Uterus (tissue), 4 donors: Measurements from ENCODE around the gene MMP7. TPM values are rescaled to one million over a fixed set of nuclear protein-coding genes. Genes with fewer than 3 reads are reported as not detected.

Source experiments
- DNase-seq, 2 donors: peaks; one replicate each; pipeline ENCODE4 v3.0.0-alpha.2; 2019 to 2020
- H3K27ac ChIP-seq, 2 donors: fragments of 200-600 bp; sonication (generic); 1 replicate in 1 of 2; 2 replicates in 1 of 2; pipeline ENCODE4 v1.5.1; 2016 to 2018
- H3K27me3 ChIP-seq, 2 donors: fragments of 200-600 bp; sonication (generic); one replicate each; pipeline ENCODE4 v1.5.1; 2018 to 2019; ENCODE audit warnings: control low read depth in 1 of 2
- H3K36me3 ChIP-seq, 2 donors: fragments of 200-600 bp; sonication (generic); one replicate each; pipeline ENCODE4 v1.5.1; 2019; ENCODE audit warnings: control low read depth in 1 of 2
- H3K4me1 ChIP-seq, 2 donors: fragments of 200-600 bp; sonication (generic); one replicate each; pipeline ENCODE4 v1.5.1; 2018 to 2019; ENCODE audit warnings: control low read depth in 1 of 2
- H3K4me3 ChIP-seq, 2 donors: fragments of 200-600 bp; sonication (generic); 1 replicate in 1 of 2; 2 replicates in 1 of 2; pipeline ENCODE4 v1.5.1; 2018 to 2019; ENCODE audit warnings: mild to moderate bottlenecking in 1 of 2
- H3K9me3 ChIP-seq, 2 donors: fragments of 200-600 bp; sonication (generic); one replicate each; pipeline ENCODE4 v1.5.1; 2019; ENCODE audit warnings: control low read depth in 1 of 2
- POLR2A ChIP-seq, 2 donors: fragments of 450-650 bp; IDR thresholded peaks; one replicate each; pipeline ENCODE4 v1.6.1; 2016; ENCODE audit warnings: antibody characterized with exemption in 2 of 2, mild to moderate bottlenecking in 1 of 2, moderate library complexity in 1 of 2
- intact Hi-C: fragments of 100-400 bp; cut with DNase I; formaldehyde crosslinking; loops from one replicate; pipeline ENCODE4 v1.15.1; 2023; ENCODE audit warnings: low total_unique reads
- total RNA-seq, 4 donors: library from RNA; depleted of rRNA in 3 of 4; stranded (reverse); fragments of >200 nt in 3 of 4; gene quantifications; one replicate each; pipeline versions ENCODE4 v1.1.0 to v1.2.4, GENCODE V29; 2014 to 2023
- TF ChIP-seq, protein P1 (sequence below), 4 experiments: fragments of 200-600 bp in 2 of 4; fragments of 450-650 bp in 2 of 4; sonication (generic) in 2 of 4; IDR thresholded peaks; one replicate each; pipeline ENCODE4 v1.5.1; 2016 to 2019; ENCODE audit warnings: antibody characterized with exemption in 4 of 4, mild to moderate bottlenecking in 2 of 4, moderate library complexity in 1 of 4
- donor health status: DM: yes; HTN: yes; CAD: no.

Gene MMP7
- total RNA-seq, 4 donors from 2014 or later, result 7.2 to 40.5 (median 14.6) TPM

DNA sequence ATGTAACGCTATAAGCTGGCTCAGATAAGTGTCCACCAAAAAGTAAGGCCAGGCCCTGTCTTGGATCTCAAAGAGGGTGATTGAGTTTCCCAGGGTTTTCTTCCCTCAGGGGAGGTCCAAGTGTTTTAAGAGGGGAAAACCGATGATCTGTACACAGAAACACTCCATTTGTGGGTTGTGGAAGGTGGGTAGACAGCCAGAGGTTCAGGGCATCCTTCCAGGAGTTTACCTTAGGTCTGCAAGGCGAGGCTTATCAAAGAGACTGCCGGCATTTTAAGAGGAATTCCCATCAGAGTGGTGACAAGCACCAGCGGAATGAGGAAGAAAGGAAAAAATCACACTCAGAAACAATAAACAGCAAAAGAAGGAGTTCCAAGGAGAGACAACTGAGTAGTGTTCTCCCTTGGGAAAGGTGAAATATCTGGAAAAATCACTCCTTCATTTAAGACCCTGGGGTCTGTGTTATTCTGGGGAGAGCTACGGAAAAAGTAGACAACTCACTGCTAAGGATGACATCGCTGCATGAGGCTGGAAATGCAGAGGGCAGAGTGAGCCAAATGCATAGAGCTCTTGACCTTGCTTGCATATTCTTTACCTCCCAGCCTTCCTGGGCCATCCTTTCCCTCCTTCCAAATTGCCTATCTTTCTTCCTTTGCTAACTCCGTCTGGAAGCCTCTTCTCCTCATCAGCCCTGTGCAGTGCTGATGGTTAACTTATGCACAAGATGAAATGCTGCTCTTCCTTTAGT lies 22.1 kb upstream of the MMP7 start:
- no peaks in the 10 kb centered on the region for H3K27me3 ChIP-seq
- no peak for DNase-seq
- intact Hi-C loops, result no loop called here
- no peaks in the 10 kb centered on the region for H3K9me3 ChIP-seq
- no peak overlapping the region for H3K4me3 ChIP-seq
- no peaks in the 10 kb centered on the region for H3K4me1 ChIP-seq
- H3K36me3 ChIP-seq, result no peaks in the 10 kb centered on the region
- TF ChIP-seq, protein P1, sequence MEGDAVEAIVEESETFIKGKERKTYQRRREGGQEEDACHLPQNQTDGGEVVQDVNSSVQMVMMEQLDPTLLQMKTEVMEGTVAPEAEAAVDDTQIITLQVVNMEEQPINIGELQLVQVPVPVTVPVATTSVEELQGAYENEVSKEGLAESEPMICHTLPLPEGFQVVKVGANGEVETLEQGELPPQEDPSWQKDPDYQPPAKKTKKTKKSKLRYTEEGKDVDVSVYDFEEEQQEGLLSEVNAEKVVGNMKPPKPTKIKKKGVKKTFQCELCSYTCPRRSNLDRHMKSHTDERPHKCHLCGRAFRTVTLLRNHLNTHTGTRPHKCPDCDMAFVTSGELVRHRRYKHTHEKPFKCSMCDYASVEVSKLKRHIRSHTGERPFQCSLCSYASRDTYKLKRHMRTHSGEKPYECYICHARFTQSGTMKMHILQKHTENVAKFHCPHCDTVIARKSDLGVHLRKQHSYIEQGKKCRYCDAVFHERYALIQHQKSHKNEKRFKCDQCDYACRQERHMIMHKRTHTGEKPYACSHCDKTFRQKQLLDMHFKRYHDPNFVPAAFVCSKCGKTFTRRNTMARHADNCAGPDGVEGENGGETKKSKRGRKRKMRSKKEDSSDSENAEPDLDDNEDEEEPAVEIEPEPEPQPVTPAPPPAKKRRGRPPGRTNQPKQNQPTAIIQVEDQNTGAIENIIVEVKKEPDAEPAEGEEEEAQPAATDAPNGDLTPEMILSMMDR (IDR thresholded peaks at IDR 0.05), result no peak
- no peak for TF ChIP-seq POLR2A (IDR thresholded peaks at IDR 0.05)
- no peak overlapping the region for H3K27ac ChIP-seq

- TF ChIP-seq, protein P1 (IDR thresholded peaks at IDR 0.05), result no peak
- TF ChIP-seq POLR2A (IDR thresholded peaks at IDR 0.05), result no peak
- intact Hi-C loops, result no loop called here
Measured at GRCh38 chr11:102552020-102552419, 21.5 kb upstream of the MMP7 start.

GRCh38 chr11:102551169-102551781 lies 20.7 kb upstream of the MMP7 start:
- intact Hi-C loops, result no loop called here
- H3K27ac ChIP-seq, result no peak overlapping the region
- no peak overlapping the region for H3K4me3 ChIP-seq
- no peaks in the 10 kb centered on the region for H3K27me3 ChIP-seq
- H3K4me1 ChIP-seq, result no peaks in the 10 kb centered on the region
- no peaks in the 10 kb centered on the region for H3K9me3 ChIP-seq
- no peak for DNase-seq
- TF ChIP-seq, protein P1 (IDR thresholded peaks at IDR 0.05), result no peak
- TF ChIP-seq POLR2A (IDR thresholded peaks at IDR 0.05), result no peak
- no peaks in the 10 kb centered on the region for H3K36me3 ChIP-seq

More at GRCh38 chr11:102552020-102552419, 21.5 kb upstream of the MMP7 start:
- H3K27me3 ChIP-seq, result no peaks in the 10 kb centered on the region
- no peaks in the 10 kb centered on the region for H3K36me3 ChIP-seq
- no peaks in the 10 kb centered on the region for H3K4me1 ChIP-seq
- H3K9me3 ChIP-seq, result no peaks in the 10 kb centered on the region
- H3K4me3 ChIP-seq, result no peak overlapping the region
- no peak overlapping the region for H3K27ac ChIP-seq
- DNase-seq, result no peak

GRCh38 chr11:102546923-102547471 lies 16.4 kb upstream of the MMP7 start:
- no peak for TF ChIP-seq POLR2A (IDR thresholded peaks at IDR 0.05)
- H3K36me3 ChIP-seq, result no peaks in the 10 kb centered on the region
- intact Hi-C loops, result no loop called here
- DNase-seq, result no peak
- H3K4me3 ChIP-seq, result no peak overlapping the region
- H3K27ac ChIP-seq, result no peak overlapping the region
- no peaks in the 10 kb centered on the region for H3K27me3 ChIP-seq
- H3K9me3 ChIP-seq, result no peaks in the 10 kb centered on the region
- H3K4me1 ChIP-seq, result no peaks in the 10 kb centered on the region

- no peak overlapping the region for H3K4me3 ChIP-seq
- intact Hi-C loops, result no loop called here
- DNase-seq, result no peak
- no peaks in the 10 kb centered on the region for H3K9me3 ChIP-seq
- no peaks in the 10 kb centered on the region for H3K4me1 ChIP-seq
- H3K27ac ChIP-seq, result no peak overlapping the region
- no peaks in the 10 kb centered on the region for H3K36me3 ChIP-seq
- H3K27me3 ChIP-seq, result no peaks in the 10 kb centered on the region
- no peak for TF ChIP-seq POLR2A (IDR thresholded peaks at IDR 0.05)
- TF ChIP-seq, protein P1 (IDR thresholded peaks at IDR 0.05), result no peak
Measured at GRCh38 chr11:102546427-102546826, 15.9 kb upstream of the MMP7 start.
